Ovary (tissue), 9 donors: Measurements from ENCODE around the gene FKBP2. TPM values are rescaled to one million over a fixed set of nuclear protein-coding genes. Genes with fewer than 3 reads are reported as not detected.

Experiments used
- DNase-seq, 5 donors: peaks; one replicate each; pipeline ENCODE4 v3.0.0-alpha.2; 2019 to 2020
- H3K27ac ChIP-seq, 2 donors: fragments of 200-600 bp; one replicate each; pipeline versions ENCODE4 v1.5.1 to v1.8.0; 2019 to 2022
- H3K27me3 ChIP-seq: fragments of 200-600 bp; one replicate; pipeline ENCODE4 v1.8.0; 2022
- H3K36me3 ChIP-seq: fragments of 200-600 bp; sonication (generic); one replicate; pipeline ENCODE4 v1.5.1; 2019
- H3K4me1 ChIP-seq: one replicate; pipeline ENCODE4 v1.8.1; 2013; ENCODE audit warnings: mild to moderate bottlenecking, moderate library complexity; ENCODE audit not compliant: insufficient read depth
- H3K4me3 ChIP-seq: fragments of 200-600 bp; sonication (generic); one replicate; pipeline ENCODE4 v1.5.1; 2017
- H3K9me3 ChIP-seq, 2 donors: fragments of 200-600 bp in 1 of 2; sonication (generic) in 1 of 2; one replicate each; pipeline versions ENCODE4 v1.5.1 to v1.8.1; 2013 to 2019; ENCODE audit warnings: mild to moderate bottlenecking in 1 of 2, moderate library complexity in 1 of 2
- EP300 ChIP-seq: sonication (generic); formaldehyde crosslinking; IDR thresholded peaks from one replicate; pipeline ENCODE4 v1.6.1; 2017; ENCODE audit warnings: antibody characterized with exemption
- POLR2A ChIP-seq: fragments of 450-650 bp; IDR thresholded peaks from one replicate; pipeline ENCODE4 v1.6.1; 2017; ENCODE audit warnings: antibody characterized with exemption, mild to moderate bottlenecking, moderate library complexity
- WGBS, 3 donors: extraction: QIAGEN DNeasy Blood & Tissue Kit in 1 of 3; methylation state at CpG; one replicate each; pipeline versions ENCODE4 v1.1.5 to v1.1.7; 2013 to 2017; 5-methylcytosine and 5-hydroxymethylcytosine counted together
- intact Hi-C, 4 donors: fragments of 100-400 bp; cut with DNase I; formaldehyde crosslinking; loops; one replicate each; pipeline versions ENCODE4 v1.11.0 to v1.15.1; 2022 to 2023
- polyA plus RNA-seq, 2 donors: library from polyadenylated mRNA; stranded (reverse); fragments of 200-250 nt in 1 of 2; fragments of 350-450 nt in 1 of 2; fragmentation: Illumina TruSeq in 1 of 2; extraction: RNeasy Lipid Tissue Mini Kit (QIAGEN cat#74804) in 1 of 2; gene quantifications; one replicate each; pipeline ENCODE4 v1.2.3, GENCODE V29; 2013 to 2014
- total RNA-seq, 7 donors: library from RNA; depleted of rRNA in 2 of 7; stranded (reverse); fragments of >200 nt in 2 of 7; fragmentation: NEBNext Ultra II Directional in 3 of 7; extraction: Animal tissue kit (Norgen Biotek cat#: 25700) in 3 of 7; gene quantifications; one replicate each; pipeline versions ENCODE4 v1.1.0 to v1.2.4, GENCODE V29; 2016 to 2023
- TF ChIP-seq, protein P1 (sequence below), 3 donors: fragments of 450-650 bp in 2 of 3; fragments of 200-600 bp in 1 of 3; IDR thresholded peaks; one replicate each; pipeline versions ENCODE4 v1.5.1 to v1.8.0; 2016 to 2022; ENCODE audit warnings: antibody characterized with exemption in 3 of 3, mild to moderate bottlenecking in 1 of 3
- donor health status: DM: no; HTN: no; CAD: no; lungs with moderate emphysema.
- donor health status: DM: no; HTN: no; CAD: no.
- donor health status: Bipolar disorder and iron deficiency.
- donor health status: DM: yes; HTN: yes; CAD: no.
- donor health status: DM: no; HTN: no; CAD: no.
- donor health status: DM: yes; HTN: yes; CAD: no.

Gene FKBP2
- total and polyA plus RNA-seq, 9 donors, result 25.1 to 132 (median 49.5) TPM

GRCh38 chr11:64232967-64233315, 8.0 kb upstream of the FKBP2 start:
- 83 to 91% (median 86%) methylated on average over 8 of the region's 8 CpGs for WGBS, 3 donors

GRCh38 chr11:64233913-64234586, 6.8 kb upstream of the FKBP2 start, which contains the start of gene VEGFB:
Gene VEGFB, plus strand, starts transcription at chr11:64234584. Its CDS starts 250 bp downstream, at chr11:64234834.
- H3K36me3 ChIP-seq, result no peaks in the 10 kb centered on the region
- 1 to 18% (median 3%) methylated on average over 5 to 43 of the region's 62 CpGs for WGBS, 3 donors
- peak within 1 kb of the TSS; percentile 87 to 88 for H3K27ac ChIP-seq
- H3K4me3 ChIP-seq, result peak within 1 kb of the TSS; percentile 71
- peak; percentile 78 to 83 (median 81) for DNase-seq
- no peaks in the 10 kb centered on the region for H3K9me3 ChIP-seq
- peaks cover 14% of the 10 kb centered on the region for H3K4me1 ChIP-seq
- TF ChIP-seq EP300, result no peak
- TF ChIP-seq POLR2A, result peak; percentile 39
- H3K27me3 ChIP-seq, result no peaks in the 10 kb centered on the region
- intact Hi-C loops, result no loop called here

More at GRCh38 chr11:64232967-64233315, 8.0 kb upstream of the FKBP2 start:
- Histone ChIP-seq H3K27me3 (no peaks in the 10 kb centered on the region), H3K36me3 (no peaks in the 10 kb centered on the region), H3K4me1 (peaks cover 14% of the 10 kb centered on the region), H3K27ac (no peak overlapping the region), H3K9me3 (no peaks in the 10 kb centered on the region), H3K4me3 (no peak overlapping the region)
- intact Hi-C loops, result no loop called here
- no peak for TF ChIP-seq EP300
- TF ChIP-seq, protein P1, sequence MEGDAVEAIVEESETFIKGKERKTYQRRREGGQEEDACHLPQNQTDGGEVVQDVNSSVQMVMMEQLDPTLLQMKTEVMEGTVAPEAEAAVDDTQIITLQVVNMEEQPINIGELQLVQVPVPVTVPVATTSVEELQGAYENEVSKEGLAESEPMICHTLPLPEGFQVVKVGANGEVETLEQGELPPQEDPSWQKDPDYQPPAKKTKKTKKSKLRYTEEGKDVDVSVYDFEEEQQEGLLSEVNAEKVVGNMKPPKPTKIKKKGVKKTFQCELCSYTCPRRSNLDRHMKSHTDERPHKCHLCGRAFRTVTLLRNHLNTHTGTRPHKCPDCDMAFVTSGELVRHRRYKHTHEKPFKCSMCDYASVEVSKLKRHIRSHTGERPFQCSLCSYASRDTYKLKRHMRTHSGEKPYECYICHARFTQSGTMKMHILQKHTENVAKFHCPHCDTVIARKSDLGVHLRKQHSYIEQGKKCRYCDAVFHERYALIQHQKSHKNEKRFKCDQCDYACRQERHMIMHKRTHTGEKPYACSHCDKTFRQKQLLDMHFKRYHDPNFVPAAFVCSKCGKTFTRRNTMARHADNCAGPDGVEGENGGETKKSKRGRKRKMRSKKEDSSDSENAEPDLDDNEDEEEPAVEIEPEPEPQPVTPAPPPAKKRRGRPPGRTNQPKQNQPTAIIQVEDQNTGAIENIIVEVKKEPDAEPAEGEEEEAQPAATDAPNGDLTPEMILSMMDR (IDR thresholded peaks at IDR 0.05), result no peak
- TF ChIP-seq POLR2A, result no peak
- DNase-seq, result no peak

DNA sequence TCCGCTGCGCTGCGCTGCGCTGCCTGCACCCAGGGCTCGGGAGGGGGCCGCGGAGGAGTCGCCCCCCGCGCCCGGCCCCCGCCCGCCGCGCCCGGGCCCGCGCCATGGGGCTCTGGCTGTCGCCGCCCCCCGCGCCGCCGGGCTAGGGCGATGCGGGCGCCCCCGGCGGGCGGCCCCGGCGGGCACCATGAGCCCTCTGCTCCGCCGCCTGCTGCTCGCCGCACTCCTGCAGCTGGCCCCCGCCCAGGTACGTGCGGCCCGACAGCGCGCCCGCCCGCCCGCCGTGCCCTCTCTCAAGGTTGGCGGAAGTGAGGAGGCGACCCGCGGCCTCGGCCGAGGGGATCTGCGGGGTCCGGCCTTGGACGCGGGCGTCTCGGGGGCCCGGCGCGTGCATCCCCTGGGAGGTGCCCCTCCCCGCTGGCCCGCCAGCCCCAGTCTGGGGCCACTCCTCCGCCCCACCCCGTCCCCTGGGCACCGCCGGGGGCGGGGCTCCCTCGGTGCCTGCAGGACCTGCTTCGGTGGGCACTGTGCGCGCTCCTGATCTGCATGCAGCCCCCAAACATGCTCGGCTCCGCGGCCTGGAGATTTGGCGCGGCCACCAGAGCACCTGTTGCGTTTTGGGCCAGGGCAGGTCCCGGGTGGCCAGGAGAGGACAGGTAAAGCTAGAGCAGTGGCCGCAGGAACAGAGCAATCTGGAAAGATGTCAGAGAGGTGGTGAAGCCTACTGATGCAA, 6.1 kb upstream of the FKBP2 start:
- intact Hi-C loops, result no loop called here
- peak overlapping the region; percentile 87 to 88 for H3K27ac ChIP-seq
- H3K9me3 ChIP-seq, result no peaks in the 10 kb centered on the region
- no peak for TF ChIP-seq EP300
- peaks cover 11% of the 10 kb centered on the region for H3K4me1 ChIP-seq
- H3K27me3 ChIP-seq, result no peaks in the 10 kb centered on the region
- peak overlapping the region; percentile 71 for H3K4me3 ChIP-seq
- peak in 3 of 5 donors; percentile 51 to 74 (median 72) for DNase-seq
- H3K36me3 ChIP-seq, result no peaks in the 10 kb centered on the region
- 3 to 16% (median 10%) methylated on average over 10 to 79 of the region's 80 CpGs for WGBS, 3 donors

DNA sequence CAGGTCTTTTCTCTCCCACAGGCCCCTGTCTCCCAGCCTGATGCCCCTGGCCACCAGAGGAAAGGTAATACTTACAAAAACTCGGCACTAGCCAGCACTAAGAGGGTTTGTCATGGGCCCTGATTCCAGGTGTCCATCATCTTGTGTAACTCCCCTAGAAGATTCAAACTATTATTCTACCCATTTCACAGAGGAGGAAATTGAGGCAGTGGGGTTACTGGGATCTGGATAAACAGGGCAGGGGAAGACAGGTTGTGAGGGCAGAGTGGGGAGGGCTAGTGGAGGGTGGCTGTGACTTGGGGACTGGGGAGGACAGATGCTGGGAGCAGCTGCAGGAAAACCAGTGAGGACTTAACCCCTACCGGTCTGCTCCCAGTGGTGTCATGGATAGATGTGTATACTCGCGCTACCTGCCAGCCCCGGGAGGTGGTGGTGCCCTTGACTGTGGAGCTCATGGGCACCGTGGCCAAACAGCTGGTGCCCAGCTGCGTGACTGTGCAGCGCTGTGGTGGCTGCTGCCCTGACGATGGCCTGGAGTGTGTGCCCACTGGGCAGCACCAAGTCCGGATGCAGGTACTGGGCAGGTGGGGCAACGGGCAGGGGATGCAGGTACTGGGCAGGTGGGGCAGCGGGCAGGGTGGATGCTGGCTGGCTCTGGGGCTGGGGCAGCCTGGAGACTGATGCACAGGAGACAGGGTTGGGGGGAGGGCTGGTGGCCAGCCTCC, 5.3 kb upstream of the FKBP2 start:
- DNase-seq, result peak in 3 of 5 donors; percentile 33 to 53 (median 47)
- WGBS, 3 donors, result 74 to 75% (median 74%) methylated on average over 12 of the region's 12 CpGs
- Histone ChIP-seq H3K4me1 (peaks cover 13% of the 10 kb centered on the region), H3K27me3 (no peaks in the 10 kb centered on the region), H3K36me3 (no peaks in the 10 kb centered on the region), H3K9me3 (no peaks in the 10 kb centered on the region), H3K4me3 (peak overlapping the region; percentile 71), H3K27ac (peak overlapping the region; percentile 87 to 88)
- TF ChIP-seq POLR2A, result no peak
- TF ChIP-seq, protein P1 (IDR thresholded peaks at IDR 0.05), result no peak
- intact Hi-C loops, result no loop called here

DNA sequence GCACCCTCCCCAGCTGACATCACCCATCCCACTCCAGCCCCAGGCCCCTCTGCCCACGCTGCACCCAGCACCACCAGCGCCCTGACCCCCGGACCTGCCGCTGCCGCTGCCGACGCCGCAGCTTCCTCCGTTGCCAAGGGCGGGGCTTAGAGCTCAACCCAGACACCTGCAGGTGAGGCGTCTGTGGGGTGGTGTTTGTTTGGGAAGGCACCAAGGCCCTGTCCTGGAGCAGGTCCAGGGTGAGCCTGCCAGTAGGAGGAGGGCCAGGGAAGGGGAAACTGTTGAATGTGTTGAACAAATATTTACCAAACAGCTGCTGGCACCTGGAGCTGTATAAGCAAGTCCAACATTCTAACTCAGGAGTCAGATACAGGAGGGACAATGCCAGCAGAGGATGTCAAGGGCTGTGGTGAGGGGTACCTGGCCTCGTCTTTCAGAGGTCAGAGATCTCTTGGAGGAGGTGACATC, 3.4 kb upstream of the FKBP2 start:
- no peak overlapping the region for H3K27ac ChIP-seq
- no peaks in the 10 kb centered on the region for H3K9me3 ChIP-seq
- peaks cover 15% of the 10 kb centered on the region for H3K4me1 ChIP-seq
- TF ChIP-seq EP300, result no peak
- TF ChIP-seq, protein P1 (IDR thresholded peaks at IDR 0.05), result no peak
- TF ChIP-seq POLR2A, result no peak
- H3K36me3 ChIP-seq, result no peaks in the 10 kb centered on the region
- no peak overlapping the region for H3K4me3 ChIP-seq
- 50 to 69% (median 55%) methylated on average over 12 of the region's 12 CpGs for WGBS, 3 donors
- peak in 3 of 5 donors; percentile 47 to 53 (median 51) for DNase-seq
- intact Hi-C loops, result no loop called here
- H3K27me3 ChIP-seq, result no peaks in the 10 kb centered on the region
